HepG2 (cell line): ENCODE results near the gene SPINK4. TPM values are rescaled to one million over a fixed set of nuclear protein-coding genes. Genes with fewer than 3 reads are reported as not detected.

Experiments used
- ATAC-seq: fragments of 200-7000 bp; cut with Tn5 transposase; 3 replicates; pipeline ENCODE4 v1.9.1; 2020; ENCODE audit warnings: mild to moderate bottlenecking, moderate library complexity
- BruUV-seq: library from RNA; stranded (reverse); fragments of 400-500 nt; replicated peaks from 2 replicates; lab custom pipeline; 2021; lab: Mats Ljungman, UMichigan
- CTCF ChIA-PET: fragments of 300-600 bp; formaldehyde crosslinking; extraction: SDS; loops from one replicate; lab custom pipeline; 2021; ENCODE audit warnings: low total read pairs, inconsistent platforms, low intra/inter-chr PET ratio; lab: Yijun Ruan, JAX
- POLR2A ChIA-PET: fragments of 350-600 bp; sonication (Branson Sonifier 250); formaldehyde crosslinking; loops from one replicate; lab custom pipeline; 2020; ENCODE audit warnings: antibody characterized with exemption, inconsistent platforms; lab: Yijun Ruan, JAX
- DNase-seq: peaks from one replicate; pipeline ENCODE4 v3.0.0-alpha.2; 2015; ENCODE audit warnings: low spot score
- FAIRE-seq: peaks from 3 replicates; lab custom pipeline; 2011; peaks lifted over from hg19 to GRCh38; lab: Jason Lieb, UNC
- H2AFZ ChIP-seq: one replicate; pipeline ENCODE4 v1.6.1; 2011; ENCODE audit warnings: low read length, inconsistent platforms
- H3K27ac ChIP-seq: fragments of 300-600 bp; 3 replicates; pipeline ENCODE4 v1.8.0; 2011; ENCODE audit warnings: mixed run types, mild to moderate bottlenecking, mixed read lengths, low read length, inconsistent platforms; ENCODE audit not compliant: insufficient read depth; ENCODE audit errors: extremely low read length
- H3K27me3 ChIP-seq, 2 experiments: fragments of 200-600 bp in 1 of 2; 2 replicates in 1 of 2; 3 replicates in 1 of 2; pipeline versions ENCODE4 v1.6.0 to v1.8.0; 2011; ENCODE audit warnings: low read length in 2 of 2, mild to moderate bottlenecking in 2 of 2, moderate library complexity in 2 of 2, inconsistent platforms in 1 of 2; ENCODE audit not compliant: insufficient read depth in 2 of 2, control insufficient read depth in 1 of 2
- H3K36me3 ChIP-seq, 2 experiments: fragments of 200-600 bp in 1 of 2; replicated peaks in 1 of 2; 2 replicates in 1 of 2; 3 replicates in 1 of 2; pipeline versions ENCODE4 v1.5.1 to v1.8.0; 2011; ENCODE audit warnings: low read length in 2 of 2, inconsistent platforms in 1 of 2; ENCODE audit not compliant: insufficient read depth in 2 of 2, control insufficient read depth in 1 of 2
- H3K4me1 ChIP-seq: 2 replicates; pipeline ENCODE4 v1.5.1; 2012; ENCODE audit warnings: low read length, inconsistent platforms; ENCODE audit not compliant: insufficient read depth
- H3K4me2 ChIP-seq: 2 replicates; pipeline ENCODE4 v1.6.0; 2011; ENCODE audit warnings: low read depth, low read length, inconsistent platforms
- H3K4me3 ChIP-seq, 3 experiments: fragments of 200-600 bp in 1 of 3; sonication (generic), shearing (Covaris generic) in 1 of 3; replicated peaks in 1 of 3; 2 replicates each; pipeline ENCODE4 v1.5.1; 2011 to 2016; ENCODE audit warnings: low read length in 3 of 3, inconsistent platforms in 2 of 3, low read depth in 2 of 3, mild to moderate bottlenecking in 2 of 3, control low read depth in 1 of 3, mixed read lengths in 1 of 3; ENCODE audit not compliant: insufficient read depth in 1 of 3
- H3K79me2 ChIP-seq: one replicate; pipeline ENCODE4 v1.6.1; 2011; ENCODE audit warnings: low read length, inconsistent platforms; ENCODE audit not compliant: insufficient read depth
- H3K9ac ChIP-seq: 2 replicates; pipeline ENCODE4 v1.6.0; 2011; ENCODE audit warnings: mild to moderate bottlenecking, low read depth, low read length, inconsistent platforms; ENCODE audit not compliant: insufficient read depth
- H3K9me3 ChIP-seq: 2 replicates; pipeline ENCODE4 v1.5.1; 2012; ENCODE audit warnings: mild to moderate bottlenecking, low read length
- H4K20me1 ChIP-seq: 2 replicates; pipeline ENCODE4 v1.6.0; 2011; ENCODE audit warnings: inconsistent platforms, mild to moderate bottlenecking, low read length, moderate library complexity; ENCODE audit not compliant: insufficient read depth
- ARID3A ChIP-seq: IDR thresholded peaks from 2 replicates; pipeline ENCODE4 v1.6.1; 2012; ENCODE audit warnings: low read depth, low read length, improper control_type of control experiment
- BORCS8-MEF2B ChIP-seq: sonication (generic); formaldehyde crosslinking; IDR thresholded peaks from 2 replicates; pipeline ENCODE4 v1.8.0; 2022; ENCODE audit warnings: mild to moderate bottlenecking, missing genetic modification reagents
- GATAD2A ChIP-seq: IDR thresholded peaks from 2 replicates; pipeline ENCODE4 v1.6.1; 2016
- HIVEP1 ChIP-seq: sonication (generic); formaldehyde crosslinking; IDR thresholded peaks from 2 replicates; pipeline ENCODE4 v1.4.0; 2020; ENCODE audit warnings: mild to moderate bottlenecking, missing genetic modification reagents
- MIXL1 ChIP-seq: IDR thresholded peaks from 2 replicates; pipeline ENCODE4 v1.6.1; 2016
- RAD21 ChIP-seq: fragments of 450-650 bp; formaldehyde crosslinking; IDR thresholded peaks from 2 replicates; pipeline ENCODE4 v1.5.0; 2020; ENCODE audit warnings: mild to moderate bottlenecking
- SMC3 ChIP-seq: IDR thresholded peaks from 2 replicates; pipeline ENCODE4 v1.6.1; 2011; ENCODE audit warnings: low read length, improper control_type of control experiment
- STAG1 ChIP-seq: sonication (generic); formaldehyde crosslinking; IDR thresholded peaks from 2 replicates; pipeline ENCODE4 v1.4.0; 2020; ENCODE audit warnings: missing genetic modification reagents
- ZNF768 ChIP-seq: sonication (generic); formaldehyde crosslinking; IDR thresholded peaks from 2 replicates; pipeline ENCODE4 v1.4.0; 2020; ENCODE audit warnings: missing genetic modification reagents
- WGBS: methylation state at CpG from one replicate; pipeline ENCODE4 v1.1.6; 2017; ENCODE audit warnings: low lambda C conversion rate; 5-methylcytosine and 5-hydroxymethylcytosine counted together
- in situ Hi-C: cut with HindIII; loops from 2 replicates; pipeline ENCODE4 v1.10.0; 2017; ENCODE audit warnings: low pct_unique_long_range_greater_than_20kb; ENCODE audit not compliant: extremely low pct_ligation_motif_present
- intact Hi-C: fragments of 100-400 bp; cut with micrococcal nuclease; formaldehyde crosslinking; loops from one replicate; pipeline ENCODE4 v1.10.0; 2022; ENCODE audit not compliant: unreplicated experiment
- polyA plus RNA-seq, 8 experiments: library from polyadenylated mRNA; depleted of rRNA in 3 of 8; stranded (reverse) in 7 of 8; unstranded in 1 of 8; fragments of >200 nt; fragmentation: Illumina TruSeq in 4 of 8; extraction: Trizol in 4 of 8; gene quantifications; 2 replicates each; pipeline versions ENCODE4 v1.2.1 to v1.2.3, GENCODE V29; 2011 to 2016; ENCODE audit warnings: low read depth in 4 of 8, missing spikeins in 1 of 8, mixed read lengths in 1 of 8; ENCODE audit not compliant: insufficient read depth in 1 of 8
- total RNA-seq, 5 experiments: library from RNA; depleted of rRNA; stranded (reverse); fragments of >200 nt; fragmentation: Illumina TruSeq; extraction: Trizol; gene quantifications; 2 replicates each; pipeline ENCODE4 v1.2.3, GENCODE V29; 2016; ENCODE audit warnings: low read depth in 1 of 5
- TF ChIP-seq, protein P1 (sequence below): sonication (generic); formaldehyde crosslinking; IDR thresholded peaks from 2 replicates; pipeline ENCODE4 v1.5.0; 2020; ENCODE audit warnings: mild to moderate bottlenecking, missing genetic modification reagents, moderate library complexity
- TF ChIP-seq, protein P2 (sequence below): sonication (generic); formaldehyde crosslinking; IDR thresholded peaks from 2 replicates; pipeline ENCODE4 v1.4.0; 2020; ENCODE audit warnings: low read depth, mild to moderate bottlenecking, missing genetic modification reagents

The SPINK4 gene
- total and polyA plus RNA-seq, 2 of the 13 experiments (the other 11 are each of a cell fraction or from before 2014, with no cell fraction given): 0.53 to 3.4 TPM

DNA sequence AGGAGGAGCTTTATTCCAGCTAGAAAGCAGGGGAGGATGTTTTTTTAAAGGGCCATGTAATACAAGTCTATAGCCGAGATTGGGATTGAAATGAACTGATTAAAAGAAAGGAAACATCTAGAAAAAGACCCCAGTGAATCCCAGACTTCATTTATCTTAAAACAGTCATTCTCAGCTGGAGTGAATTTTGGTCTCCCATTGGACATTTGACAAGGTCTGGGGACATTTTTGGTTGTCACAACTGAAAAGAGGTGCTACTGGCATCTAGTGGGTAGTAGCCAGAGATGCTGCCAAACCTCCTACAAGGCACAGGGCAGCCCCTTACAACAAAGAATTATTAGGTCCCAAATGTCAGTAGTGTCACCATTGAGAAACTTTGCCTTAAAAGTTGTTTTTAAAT is 16.3 kb upstream of the SPINK4 start:
- Histone ChIP-seq H3K27ac (no peak overlapping the region), H3K4me1 (peaks cover 11% of the 10 kb centered on the region), H3K79me2 (no peaks in the 10 kb centered on the region), H3K36me3 (no peaks in the 10 kb centered on the region), H3K9me3 (no peaks in the 10 kb centered on the region), H3K4me3 (no peak overlapping the region), H4K20me1 (no peaks in the 10 kb centered on the region), H2AFZ (no peak overlapping the region)
- ChIA-PET CTCF (interaction anchor here (5.0 kb wide), 1 partner anchor 142 kb away, joined by 80 read pairs; no protein-coding TSS in a partner anchor), POLR2A (no interaction called here)
- FAIRE-seq: no peak
- no peak for ATAC-seq
- intact Hi-C loops: loop anchor here (2.0 kb wide), 1 partner anchor 51 kb away; no protein-coding TSS in a partner anchor
- no peak for DNase-seq
- no peak for TF ChIP-seq BORCS8-MEF2B (CRISPR knock-in tag)
- TF ChIP-seq, protein P1, sequence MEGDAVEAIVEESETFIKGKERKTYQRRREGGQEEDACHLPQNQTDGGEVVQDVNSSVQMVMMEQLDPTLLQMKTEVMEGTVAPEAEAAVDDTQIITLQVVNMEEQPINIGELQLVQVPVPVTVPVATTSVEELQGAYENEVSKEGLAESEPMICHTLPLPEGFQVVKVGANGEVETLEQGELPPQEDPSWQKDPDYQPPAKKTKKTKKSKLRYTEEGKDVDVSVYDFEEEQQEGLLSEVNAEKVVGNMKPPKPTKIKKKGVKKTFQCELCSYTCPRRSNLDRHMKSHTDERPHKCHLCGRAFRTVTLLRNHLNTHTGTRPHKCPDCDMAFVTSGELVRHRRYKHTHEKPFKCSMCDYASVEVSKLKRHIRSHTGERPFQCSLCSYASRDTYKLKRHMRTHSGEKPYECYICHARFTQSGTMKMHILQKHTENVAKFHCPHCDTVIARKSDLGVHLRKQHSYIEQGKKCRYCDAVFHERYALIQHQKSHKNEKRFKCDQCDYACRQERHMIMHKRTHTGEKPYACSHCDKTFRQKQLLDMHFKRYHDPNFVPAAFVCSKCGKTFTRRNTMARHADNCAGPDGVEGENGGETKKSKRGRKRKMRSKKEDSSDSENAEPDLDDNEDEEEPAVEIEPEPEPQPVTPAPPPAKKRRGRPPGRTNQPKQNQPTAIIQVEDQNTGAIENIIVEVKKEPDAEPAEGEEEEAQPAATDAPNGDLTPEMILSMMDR (CRISPR knock-in tag): peak; percentile 25; the same call in 1 of the 2 replicates
- TF ChIP-seq, all 625 proteins: peak for 1
- 0% methylated on average over 1 of the region's 1 CpG for WGBS
- Histone ChIP-seq H3K9ac (no peak overlapping the region), H3K4me2 (no peak overlapping the region), H3K27me3 (peaks cover 0 to 8% of the 10 kb centered on the region in 2 experiments; a peak in 3 of 5 replicates)
- in situ Hi-C loops: no loop called here
- BruUV-seq: no TSS peak

DNA sequence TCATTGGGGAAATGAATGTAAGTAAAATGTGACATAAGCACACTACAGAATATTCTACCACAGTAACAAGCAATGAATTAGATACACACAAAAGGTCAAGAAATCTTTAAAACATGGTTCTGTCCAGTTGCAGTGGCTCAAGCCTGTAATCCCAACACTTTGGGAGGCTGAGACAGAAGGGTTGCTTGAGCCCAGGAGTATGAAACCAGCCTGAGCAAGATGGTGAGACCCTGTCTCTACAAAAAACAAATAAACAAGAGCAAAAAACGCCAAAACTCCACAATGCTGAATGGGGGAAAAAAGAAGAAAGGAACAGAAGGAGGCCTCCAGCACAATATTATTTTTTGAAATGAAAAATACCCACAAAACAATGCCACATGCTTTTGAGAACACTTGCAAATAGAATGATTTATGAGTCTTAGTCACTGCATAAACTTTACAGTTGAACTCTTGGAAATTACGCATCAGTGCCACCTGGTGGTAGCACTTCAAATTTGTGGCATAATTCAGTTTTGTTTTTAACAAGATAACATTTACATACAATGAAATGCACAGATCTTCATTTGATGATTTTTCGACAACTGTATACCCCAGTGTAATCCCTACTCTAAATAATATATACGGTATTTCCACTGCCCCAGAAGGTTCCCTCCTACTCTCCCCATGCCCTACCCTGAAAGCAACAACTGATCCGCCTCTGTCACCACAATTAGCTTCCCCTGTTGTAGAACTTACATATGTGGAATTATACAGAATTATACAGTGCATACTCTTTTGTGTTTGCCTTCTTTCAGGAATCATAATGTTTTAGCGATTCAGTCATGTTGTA is 14.4 kb upstream of the SPINK4 start:
- Histone ChIP-seq H3K4me3 (no peak overlapping the region), H4K20me1 (no peaks in the 10 kb centered on the region), H3K27me3 (peaks cover 0 to 8% of the 10 kb centered on the region in 2 experiments; a peak in 3 of 5 replicates), H3K9ac (no peak overlapping the region), H2AFZ (no peak overlapping the region), H3K4me2 (no peak overlapping the region), H3K36me3 (no peaks in the 10 kb centered on the region), H3K9me3 (no peaks in the 10 kb centered on the region), H3K27ac (no peak overlapping the region), H3K79me2 (no peaks in the 10 kb centered on the region), H3K4me1 (peaks cover 30% of the 10 kb centered on the region)
- intact Hi-C loops: loop anchor here (1.0 to 5.0 kb wide), 3 partner anchors 37 to 144 kb away; partner anchors contain the start of gene BAG1
- DNase-seq: peak; percentile 57
- ATAC-seq: no peak
- in situ Hi-C loops: loop anchor here (5.0 kb wide), 1 partner anchor 143 kb away; no protein-coding TSS in a partner anchor
- no TSS peak for BruUV-seq
- peak; percentile 88 for FAIRE-seq
- ChIA-PET CTCF (interaction anchor here (5.0 kb wide), 1 partner anchor 144 kb away, joined by 80 read pairs; no protein-coding TSS in a partner anchor), POLR2A (interaction anchor here (1.1 kb wide), 1 partner anchor 149 kb away, joined by 5 read pairs; the partner anchor contains the start of gene SMU1)
- WGBS: 15% methylated on average over 6 of the region's 6 CpGs
- TF ChIP-seq SMC3: peak; percentile 89
- TF ChIP-seq RAD21 (CRISPR knock-in tag): peak; percentile 78
- TF ChIP-seq STAG1 (CRISPR knock-in tag): peak; percentile 88
- TF ChIP-seq MIXL1 (CRISPR knock-in tag): 0 out of 2 replicates have a peak, but pooled peaks have one; percentile 51
- no peak for TF ChIP-seq HIVEP1
- TF ChIP-seq ZNF768 (CRISPR knock-in tag): no peak
- TF ChIP-seq, protein P2, sequence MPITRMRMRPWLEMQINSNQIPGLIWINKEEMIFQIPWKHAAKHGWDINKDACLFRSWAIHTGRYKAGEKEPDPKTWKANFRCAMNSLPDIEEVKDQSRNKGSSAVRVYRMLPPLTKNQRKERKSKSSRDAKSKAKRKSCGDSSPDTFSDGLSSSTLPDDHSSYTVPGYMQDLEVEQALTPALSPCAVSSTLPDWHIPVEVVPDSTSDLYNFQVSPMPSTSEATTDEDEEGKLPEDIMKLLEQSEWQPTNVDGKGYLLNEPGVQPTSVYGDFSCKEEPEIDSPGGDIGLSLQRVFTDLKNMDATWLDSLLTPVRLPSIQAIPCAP (CRISPR knock-in tag): no peak
- peak; percentile 41; the same call in 1 of the 2 replicates for TF ChIP-seq GATAD2A (CRISPR knock-in tag)
- peak; percentile 36; the same call in 1 of the 2 replicates for TF ChIP-seq ARID3A
